ENCODE measurements around the gene KDM4E. TPM values are rescaled to one million over a fixed set of nuclear protein-coding genes. Genes with fewer than 3 reads are reported as not detected.

KDM4E gene
- polyA plus RNA-seq, 1 of the 3 experiments (the other 2 are of a cell fraction), result 0.02 TPM

- no peak overlapping the region for H2AFZ ChIP-seq (ENCODE audit: low read depth)
- H3K9me2 ChIP-seq, result no peaks in the 10 kb centered on the region
- H3K79me2 ChIP-seq (ENCODE audit: insufficient read depth), result no peaks in the 10 kb centered on the region
- no peaks in the 10 kb centered on the region for H3K9me3 ChIP-seq
- H3K27ac ChIP-seq (ENCODE audit: low read depth in 2 of 2, low read length in 1 of 2), result no peak overlapping the region
- POLR2A ChIA-PET, result no interaction called here
- WGBS (ENCODE audit: low lambda C conversion rate), result 49% methylated on average over 2 of the region's 2 CpGs
- H3K4me2 ChIP-seq, result no peak overlapping the region
- H3F3A ChIP-seq (replicated peaks; ENCODE audit: insufficient read depth), result no peaks in the 10 kb centered on the region
- no peaks in the 10 kb centered on the region; the same call in 1 of the 2 replicates for H3K27me3 ChIP-seq (ENCODE audit: insufficient read depth)
- DNase-seq, result no peak
- TF ChIP-seq USF2 (IDR thresholded peaks at IDR 0.05; ENCODE audit: borderline replicate concordance, low read depth, low read length) (no peak), EP300 (IDR thresholded peaks at IDR 0.05; ENCODE audit: borderline replicate concordance in 1 of 2, low read depth in 1 of 2, low read length in 1 of 2) (no peak), YY1 (IDR thresholded peaks at IDR 0.05; ENCODE audit: low read depth) (no peak), RXRA (IDR thresholded peaks at IDR 0.05; ENCODE audit: borderline replicate concordance, low read depth) (no peak), POLR2AphosphoS5 (IDR thresholded peaks at IDR 0.05; ENCODE audit: low read depth, low read length) (no peak), CHD2 (IDR thresholded peaks at IDR 0.05; ENCODE audit: low read length, partially characterized antibody) (no peak), FOXM1 (IDR thresholded peaks at IDR 0.05; ENCODE audit: low read depth) (no peak), TEAD4 (IDR thresholded peaks at IDR 0.05; ENCODE audit: borderline replicate concordance, insufficient read depth) (no peak), MXI1 (IDR thresholded peaks at IDR 0.05; ENCODE audit: low read depth, low read length) (no peak), SMC3 (IDR thresholded peaks at IDR 0.05; ENCODE audit: low read depth, low read length) (no peak)
- TF ChIP-seq, protein P1, sequence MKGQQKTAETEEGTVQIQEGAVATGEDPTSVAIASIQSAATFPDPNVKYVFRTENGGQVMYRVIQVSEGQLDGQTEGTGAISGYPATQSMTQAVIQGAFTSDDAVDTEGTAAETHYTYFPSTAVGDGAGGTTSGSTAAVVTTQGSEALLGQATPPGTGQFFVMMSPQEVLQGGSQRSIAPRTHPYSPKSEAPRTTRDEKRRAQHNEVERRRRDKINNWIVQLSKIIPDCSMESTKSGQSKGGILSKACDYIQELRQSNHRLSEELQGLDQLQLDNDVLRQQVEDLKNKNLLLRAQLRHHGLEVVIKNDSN (IDR thresholded peaks at IDR 0.05; ENCODE audit: borderline replicate concordance, low read depth), result no peak
- TF ChIP-seq, protein P2, sequence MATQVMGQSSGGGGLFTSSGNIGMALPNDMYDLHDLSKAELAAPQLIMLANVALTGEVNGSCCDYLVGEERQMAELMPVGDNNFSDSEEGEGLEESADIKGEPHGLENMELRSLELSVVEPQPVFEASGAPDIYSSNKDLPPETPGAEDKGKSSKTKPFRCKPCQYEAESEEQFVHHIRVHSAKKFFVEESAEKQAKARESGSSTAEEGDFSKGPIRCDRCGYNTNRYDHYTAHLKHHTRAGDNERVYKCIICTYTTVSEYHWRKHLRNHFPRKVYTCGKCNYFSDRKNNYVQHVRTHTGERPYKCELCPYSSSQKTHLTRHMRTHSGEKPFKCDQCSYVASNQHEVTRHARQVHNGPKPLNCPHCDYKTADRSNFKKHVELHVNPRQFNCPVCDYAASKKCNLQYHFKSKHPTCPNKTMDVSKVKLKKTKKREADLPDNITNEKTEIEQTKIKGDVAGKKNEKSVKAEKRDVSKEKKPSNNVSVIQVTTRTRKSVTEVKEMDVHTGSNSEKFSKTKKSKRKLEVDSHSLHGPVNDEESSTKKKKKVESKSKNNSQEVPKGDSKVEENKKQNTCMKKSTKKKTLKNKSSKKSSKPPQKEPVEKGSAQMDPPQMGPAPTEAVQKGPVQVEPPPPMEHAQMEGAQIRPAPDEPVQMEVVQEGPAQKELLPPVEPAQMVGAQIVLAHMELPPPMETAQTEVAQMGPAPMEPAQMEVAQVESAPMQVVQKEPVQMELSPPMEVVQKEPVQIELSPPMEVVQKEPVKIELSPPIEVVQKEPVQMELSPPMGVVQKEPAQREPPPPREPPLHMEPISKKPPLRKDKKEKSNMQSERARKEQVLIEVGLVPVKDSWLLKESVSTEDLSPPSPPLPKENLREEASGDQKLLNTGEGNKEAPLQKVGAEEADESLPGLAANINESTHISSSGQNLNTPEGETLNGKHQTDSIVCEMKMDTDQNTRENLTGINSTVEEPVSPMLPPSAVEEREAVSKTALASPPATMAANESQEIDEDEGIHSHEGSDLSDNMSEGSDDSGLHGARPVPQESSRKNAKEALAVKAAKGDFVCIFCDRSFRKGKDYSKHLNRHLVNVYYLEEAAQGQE (IDR thresholded peaks at IDR 0.05; ENCODE audit: low read depth, low read length), result no peak
- TF ChIP-seq, protein P3, sequence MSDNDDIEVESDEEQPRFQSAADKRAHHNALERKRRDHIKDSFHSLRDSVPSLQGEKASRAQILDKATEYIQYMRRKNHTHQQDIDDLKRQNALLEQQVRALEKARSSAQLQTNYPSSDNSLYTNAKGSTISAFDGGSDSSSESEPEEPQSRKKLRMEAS (IDR thresholded peaks at IDR 0.05; ENCODE audit: low read depth), result no peak
- TF ChIP-seq, protein P4, sequence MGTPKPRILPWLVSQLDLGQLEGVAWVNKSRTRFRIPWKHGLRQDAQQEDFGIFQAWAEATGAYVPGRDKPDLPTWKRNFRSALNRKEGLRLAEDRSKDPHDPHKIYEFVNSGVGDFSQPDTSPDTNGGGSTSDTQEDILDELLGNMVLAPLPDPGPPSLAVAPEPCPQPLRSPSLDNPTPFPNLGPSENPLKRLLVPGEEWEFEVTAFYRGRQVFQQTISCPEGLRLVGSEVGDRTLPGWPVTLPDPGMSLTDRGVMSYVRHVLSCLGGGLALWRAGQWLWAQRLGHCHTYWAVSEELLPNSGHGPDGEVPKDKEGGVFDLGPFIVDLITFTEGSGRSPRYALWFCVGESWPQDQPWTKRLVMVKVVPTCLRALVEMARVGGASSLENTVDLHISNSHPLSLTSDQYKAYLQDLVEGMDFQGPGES (IDR thresholded peaks at IDR 0.05; ENCODE audit: low read depth, low read length), result no peak
- TF ChIP-seq, protein P5, sequence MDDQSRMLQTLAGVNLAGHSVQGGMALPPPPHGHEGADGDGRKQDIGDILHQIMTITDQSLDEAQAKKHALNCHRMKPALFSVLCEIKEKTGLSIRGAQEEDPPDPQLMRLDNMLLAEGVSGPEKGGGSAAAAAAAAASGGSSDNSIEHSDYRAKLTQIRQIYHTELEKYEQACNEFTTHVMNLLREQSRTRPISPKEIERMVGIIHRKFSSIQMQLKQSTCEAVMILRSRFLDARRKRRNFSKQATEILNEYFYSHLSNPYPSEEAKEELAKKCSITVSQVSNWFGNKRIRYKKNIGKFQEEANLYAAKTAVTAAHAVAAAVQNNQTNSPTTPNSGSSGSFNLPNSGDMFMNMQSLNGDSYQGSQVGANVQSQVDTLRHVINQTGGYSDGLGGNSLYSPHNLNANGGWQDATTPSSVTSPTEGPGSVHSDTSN (IDR thresholded peaks at IDR 0.05), result no peak
- H3K36me3 ChIP-seq (replicated peaks in 1 of 2; ENCODE audit: control insufficient read depth in 1 of 2, insufficient read depth in 2 of 2, low read length in 1 of 2), result no peaks in the 10 kb centered on the region
- H3K4me3 ChIP-seq (ENCODE audit: low read depth in 2 of 2, low read length in 1 of 2), result no peak overlapping the region
- CTCF ChIA-PET, result no interaction called here
- no peak overlapping the region for H3K9ac ChIP-seq
- H4K20me1 ChIP-seq (ENCODE audit: insufficient read depth), result no peaks in the 10 kb centered on the region
- no peaks in the 10 kb centered on the region for H3K4me1 ChIP-seq (ENCODE audit: control insufficient read depth in 1 of 2, insufficient read depth in 2 of 2, low read depth in 1 of 2, low read length in 1 of 2)
Measured at GRCh38 chr11:95054356-95054755, 29.3 kb downstream of the KDM4E start.

All from SK-N-SH (cell line).